OCI-LY3 (cell line): ENCODE measurements around the gene ZNF587.

Experiments used
- H2AFZ ChIP-seq: fragments of 200-600, 300-600 bp; shearing (Covaris generic); 2 replicates; pipeline ENCODE4 v1.6.0; 2014; ENCODE audit warnings: antibody characterized with exemption, low read depth, low read length
- H3K27ac ChIP-seq: fragments of 200-600, 300-600 bp; sonication (generic); 2 replicates; pipeline ENCODE4 v1.5.1; 2014; ENCODE audit warnings: mild to moderate bottlenecking, low read length, moderate library complexity, mixed read lengths
- H3K27me3 ChIP-seq: fragments of 200-600, 300-600 bp; sonication (generic); 2 replicates; pipeline ENCODE4 v1.6.1; 2014; ENCODE audit warnings: low read depth, low read length, mixed read lengths
- H3K36me3 ChIP-seq: fragments of 200-600, 300-600 bp; sonication (generic); replicated peaks from 2 replicates; pipeline ENCODE3; 2014; ENCODE audit warnings: low read depth, low read length, mixed read lengths
- H3K4me1 ChIP-seq: fragments of 300-600, 200-600 bp; sonication (generic); 2 replicates; pipeline ENCODE4 v1.6.1; 2014; ENCODE audit warnings: low read length, mixed read lengths
- H3K4me2 ChIP-seq: fragments of 200-600, 300-600 bp; sonication (generic); 2 replicates; pipeline ENCODE4 v1.6.1; 2014; ENCODE audit warnings: low read length, mixed read lengths
- H3K4me3 ChIP-seq: fragments of 300-600, 200-600 bp; sonication (generic); 2 replicates; pipeline ENCODE4 v1.5.1; 2014; ENCODE audit warnings: antibody characterized with exemption, mild to moderate bottlenecking, low read length, moderate library complexity
- H3K79me2 ChIP-seq: fragments of 300-600, 200-600 bp; shearing (Covaris generic); 2 replicates; pipeline ENCODE4 v1.6.1; 2014; ENCODE audit warnings: mild to moderate bottlenecking, low read length, mixed read lengths
- H3K9ac ChIP-seq: fragments of 300-600, 200-600 bp; shearing (Covaris generic); 2 replicates; pipeline ENCODE4 v1.6.0; 2014; ENCODE audit warnings: mild to moderate bottlenecking, low read length, moderate library complexity
- H3K9me3 ChIP-seq: fragments of 200-600, 300-600 bp; shearing (Covaris generic); 2 replicates; pipeline ENCODE4 v1.6.1; 2014; ENCODE audit warnings: low read length, mixed read lengths; ENCODE audit not compliant: insufficient read depth
- H4K20me1 ChIP-seq: fragments of 200-600, 300-600 bp; sonication (generic); 2 replicates; pipeline ENCODE4 v1.6.1; 2016; ENCODE audit warnings: low read length, mixed read lengths; ENCODE audit not compliant: insufficient read depth
- EZH2phosphoT487 ChIP-seq: fragments of 200-600 bp; shearing (Covaris generic); IDR thresholded peaks from 2 replicates; pipeline ENCODE4 v1.6.1; 2018; ENCODE audit warnings: antibody characterized with exemption, mixed run types, low read depth
- TF ChIP-seq, protein P1 (sequence below): fragments of 200-600, 300-600 bp; sonication (generic); IDR thresholded peaks from 2 replicates; pipeline ENCODE4 v1.5.1; 2014; ENCODE audit warnings: antibody characterized with exemption, low read length, low read depth

The ZNF587 gene

DNA sequence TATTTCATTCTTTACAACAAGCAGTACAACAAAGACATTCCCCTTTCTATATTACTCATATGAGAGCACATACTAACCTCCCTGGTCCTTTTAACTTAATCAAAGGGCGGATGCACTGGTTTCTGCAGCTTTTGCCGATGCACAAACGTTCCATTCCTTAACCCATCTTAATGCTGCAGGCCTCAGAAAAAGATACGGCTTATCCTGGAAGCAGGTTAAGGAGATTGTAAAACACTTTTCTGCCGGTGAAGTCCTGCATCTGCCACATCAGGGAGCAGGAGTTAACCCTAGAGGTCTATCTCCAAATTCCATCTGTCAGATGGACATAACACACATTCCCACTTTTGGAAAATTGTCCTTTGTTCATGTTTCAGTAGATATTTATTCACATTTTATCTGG lies 50.7 kb downstream of the ZNF587 start:
- Histone ChIP-seq H3K4me3 (no peak overlapping the region), H3K9me3 (no peaks in the 10 kb centered on the region), H3K4me1 (peaks cover 6% of the 10 kb centered on the region), H3K4me2 (no peak overlapping the region), H4K20me1 (no peaks in the 10 kb centered on the region), H3K9ac (no peak overlapping the region), H3K79me2 (no peaks in the 10 kb centered on the region), H3K27ac (no peak overlapping the region), H3K27me3 (no peaks in the 10 kb centered on the region), H3K36me3 (peaks cover 9% of the 10 kb centered on the region), H2AFZ (no peak overlapping the region)
- TF ChIP-seq EZH2phosphoT487, result no peak
- TF ChIP-seq, protein P1, sequence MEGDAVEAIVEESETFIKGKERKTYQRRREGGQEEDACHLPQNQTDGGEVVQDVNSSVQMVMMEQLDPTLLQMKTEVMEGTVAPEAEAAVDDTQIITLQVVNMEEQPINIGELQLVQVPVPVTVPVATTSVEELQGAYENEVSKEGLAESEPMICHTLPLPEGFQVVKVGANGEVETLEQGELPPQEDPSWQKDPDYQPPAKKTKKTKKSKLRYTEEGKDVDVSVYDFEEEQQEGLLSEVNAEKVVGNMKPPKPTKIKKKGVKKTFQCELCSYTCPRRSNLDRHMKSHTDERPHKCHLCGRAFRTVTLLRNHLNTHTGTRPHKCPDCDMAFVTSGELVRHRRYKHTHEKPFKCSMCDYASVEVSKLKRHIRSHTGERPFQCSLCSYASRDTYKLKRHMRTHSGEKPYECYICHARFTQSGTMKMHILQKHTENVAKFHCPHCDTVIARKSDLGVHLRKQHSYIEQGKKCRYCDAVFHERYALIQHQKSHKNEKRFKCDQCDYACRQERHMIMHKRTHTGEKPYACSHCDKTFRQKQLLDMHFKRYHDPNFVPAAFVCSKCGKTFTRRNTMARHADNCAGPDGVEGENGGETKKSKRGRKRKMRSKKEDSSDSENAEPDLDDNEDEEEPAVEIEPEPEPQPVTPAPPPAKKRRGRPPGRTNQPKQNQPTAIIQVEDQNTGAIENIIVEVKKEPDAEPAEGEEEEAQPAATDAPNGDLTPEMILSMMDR, result no peak

DNA sequence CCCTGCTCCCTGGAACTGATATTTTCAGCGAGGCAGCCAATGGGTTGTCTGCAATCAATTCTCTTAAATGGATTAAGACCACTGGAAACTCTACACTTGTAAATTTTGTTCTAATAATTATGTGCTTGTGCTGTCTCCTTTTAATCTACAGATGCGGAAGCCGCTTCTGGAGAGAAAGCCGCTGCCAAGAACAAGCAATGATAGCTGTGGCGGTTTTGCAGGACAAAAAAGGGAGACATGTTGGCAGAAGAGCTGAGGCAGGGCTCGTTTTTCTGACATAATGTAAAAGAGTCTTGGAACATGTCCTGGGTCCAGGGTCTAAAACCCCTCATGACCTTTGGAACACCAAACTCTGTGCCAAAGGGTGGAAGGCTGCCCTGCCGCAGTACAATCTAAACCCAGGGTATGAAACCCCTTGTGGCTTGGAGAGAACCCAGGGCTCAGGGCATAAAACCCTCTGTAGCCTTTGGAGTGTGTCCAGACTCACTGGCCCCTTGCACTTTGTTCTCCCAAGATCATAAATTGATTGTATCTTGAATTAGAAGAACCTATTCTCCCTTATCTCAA lies 54.0 kb downstream of the ZNF587 start:
- H3K4me3 ChIP-seq, result no peak overlapping the region
- H3K36me3 ChIP-seq, result peaks cover 28% of the 10 kb centered on the region
- H3K4me2 ChIP-seq, result no peak overlapping the region
- no peak overlapping the region for H3K27ac ChIP-seq
- no peak for TF ChIP-seq EZH2phosphoT487
- TF ChIP-seq, protein P1, result no peak
- H4K20me1 ChIP-seq, result no peaks in the 10 kb centered on the region
- no peak overlapping the region for H3K9ac ChIP-seq
- H3K9me3 ChIP-seq, result no peaks in the 10 kb centered on the region
- no peaks in the 10 kb centered on the region for H3K79me2 ChIP-seq
- no peaks in the 10 kb centered on the region for H3K27me3 ChIP-seq
- H3K4me1 ChIP-seq, result peaks cover 13% of the 10 kb centered on the region
- no peak overlapping the region for H2AFZ ChIP-seq

DNA sequence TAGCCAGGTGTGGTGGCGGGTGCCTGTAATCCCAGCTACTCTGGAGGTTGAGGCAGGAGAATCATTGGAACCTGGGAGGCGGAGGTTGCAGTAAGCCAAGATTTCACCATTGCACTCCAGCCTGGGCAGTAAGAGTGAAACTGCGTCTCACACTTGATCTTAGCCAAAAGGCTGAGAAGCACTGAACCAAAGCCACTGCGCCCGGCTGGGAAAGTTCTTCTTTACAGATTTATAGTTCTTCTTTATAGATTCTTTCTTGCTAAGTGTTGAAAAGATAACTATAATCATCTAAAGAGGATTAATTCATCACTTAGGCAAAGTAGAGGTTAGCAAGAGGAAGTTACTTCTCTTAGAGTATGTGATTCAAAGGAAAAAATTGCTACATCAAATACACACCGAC lies 55.6 kb downstream of the ZNF587 start:
- H3K27ac ChIP-seq, result no peak overlapping the region; the same call in 1 of the 2 replicates

DNA sequence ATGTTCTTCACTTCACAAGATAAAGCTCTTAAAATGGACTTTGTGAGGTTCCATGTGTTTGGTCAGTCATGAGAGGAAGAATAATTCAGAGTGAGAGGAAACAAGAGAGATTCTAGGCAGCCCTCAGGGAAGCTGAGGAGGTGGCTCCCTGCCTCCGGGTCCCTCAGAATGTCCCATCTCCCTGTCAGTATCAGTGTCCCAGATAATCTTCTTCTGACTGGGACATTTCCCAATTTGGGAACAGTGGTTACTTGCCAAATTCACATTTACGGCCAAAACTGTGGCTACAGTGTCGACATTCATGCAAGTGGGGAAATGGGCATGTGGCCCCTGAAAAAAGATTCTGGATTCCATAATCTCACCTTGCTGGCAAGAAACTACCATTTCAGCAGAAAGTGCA lies 57.7 kb downstream of the ZNF587 start:
- no peak overlapping the region for H2AFZ ChIP-seq
- H3K4me3 ChIP-seq, result no peak overlapping the region
- no peak overlapping the region for H3K9ac ChIP-seq
- H3K4me1 ChIP-seq, result peaks cover 13% of the 10 kb centered on the region
- H4K20me1 ChIP-seq, result no peaks in the 10 kb centered on the region
- no peak overlapping the region for H3K4me2 ChIP-seq
- H3K27ac ChIP-seq, result no peak overlapping the region
- H3K9me3 ChIP-seq, result no peaks in the 10 kb centered on the region
- TF ChIP-seq, protein P1, result no peak
- no peak for TF ChIP-seq EZH2phosphoT487
- peaks cover 4% of the 10 kb centered on the region; the same call in 1 of the 2 replicates for H3K79me2 ChIP-seq
- H3K36me3 ChIP-seq, result peaks cover 38% of the 10 kb centered on the region
- no peaks in the 10 kb centered on the region for H3K27me3 ChIP-seq

More for the DNA sequence above, 55.6 kb downstream of the ZNF587 start:
- Histone ChIP-seq H3K4me2 (peak overlapping the region; percentile 9; the same call in 1 of the 2 replicates), H3K9ac (no peak overlapping the region), H2AFZ (no peak overlapping the region), H3K4me3 (no peak overlapping the region), H4K20me1 (no peaks in the 10 kb centered on the region), H3K4me1 (peaks cover 13% of the 10 kb centered on the region), H3K79me2 (no peaks in the 10 kb centered on the region), H3K27me3 (no peaks in the 10 kb centered on the region), H3K36me3 (peaks cover 28% of the 10 kb centered on the region), H3K9me3 (no peaks in the 10 kb centered on the region)
- TF ChIP-seq EZH2phosphoT487, result no peak
- TF ChIP-seq, protein P1, result no peak
